Thoracic aorta (tissue), 2 donors: ENCODE results near the gene CCDC40. TPM values are rescaled to one million over a fixed set of nuclear protein-coding genes. Genes with fewer than 3 reads are reported as not detected.

Source experiments
- ATAC-seq: fragments of 150-250 bp; one replicate; pipeline ENCODE4 v1.8.0; 2017; ENCODE audit warnings: low read depth; ENCODE audit not compliant: insufficient number of reproducible peaks, low FRiP score
- DNase-seq: peaks from one replicate; pipeline ENCODE4 v3.0.0-alpha.2; 2020; ENCODE audit warnings: low spot score
- H3K27ac ChIP-seq, 2 donors: fragments of 200-600 bp; sonication (generic); 1 replicate in 1 of 2; 2 replicates in 1 of 2; pipeline ENCODE4 v1.5.1; 2016; ENCODE audit warnings: mild to moderate bottlenecking in 2 of 2, moderate library complexity in 2 of 2
- H3K27me3 ChIP-seq: fragments of 200-600 bp; sonication (generic); replicated peaks from 2 replicates; pipeline ENCODE4 v1.6.0; 2016; ENCODE audit warnings: mild to moderate bottlenecking; ENCODE audit not compliant: insufficient read depth
- H3K36me3 ChIP-seq: fragments of 200-600 bp; sonication (generic); one replicate; pipeline ENCODE4 v1.5.1; 2016
- H3K4me1 ChIP-seq, 2 donors: fragments of 200-600 bp; sonication (generic); 1 replicate in 1 of 2; 2 replicates in 1 of 2; pipeline versions ENCODE4 v1.5.1 to v1.6.0; 2016; ENCODE audit warnings: low read depth in 2 of 2, mild to moderate bottlenecking in 1 of 2; ENCODE audit not compliant: control insufficient read depth in 1 of 2
- H3K4me3 ChIP-seq: fragments of 200-600 bp; sonication (generic); 2 replicates; pipeline ENCODE4 v1.5.1; 2016; ENCODE audit warnings: mild to moderate bottlenecking
- H3K9me3 ChIP-seq: fragments of 200-600 bp; sonication (generic); 2 replicates; pipeline ENCODE4 v1.5.1; 2016
- CTCF ChIP-seq: fragments of 200-600 bp; sonication (generic); IDR thresholded peaks from one replicate; pipeline ENCODE4 v1.5.1; 2019; ENCODE audit warnings: antibody characterized with exemption
- total RNA-seq, 2 donors: library from RNA; depleted of rRNA; stranded (reverse); fragments of >200 nt; gene quantifications; one replicate each; pipeline versions ENCODE4 v1.1.0 to v1.2.3, GENCODE V29; 2016

The CCDC40 gene
- total RNA-seq, 2 donors from 2014 or later, result 4.4 to 6.5 TPM

- no peak for DNase-seq
- peaks cover 11 to 12% of the 10 kb centered on the region in 2 donors for H3K4me1 ChIP-seq
These were observed 40.7 kb upstream of the CCDC40 start for GRCh38 chr17:79995696-79996095.

GRCh38 chr17:79996291-79996690, 40.2 kb upstream of the CCDC40 start:
- Histone ChIP-seq H3K4me1 (peaks cover 11 to 12% of the 10 kb centered on the region in 2 donors), H3K27me3 (no peaks in the 10 kb centered on the region), H3K27ac (no peak overlapping the region), H3K36me3 (no peaks in the 10 kb centered on the region), H3K9me3 (no peaks in the 10 kb centered on the region), H3K4me3 (no peak overlapping the region)
- DNase-seq (no peak), ATAC-seq (no peak)
- no peak for TF ChIP-seq CTCF

More at GRCh38 chr17:79995696-79996095, 40.7 kb upstream of the CCDC40 start:
- H3K27ac ChIP-seq, result no peak overlapping the region
- no peak for ATAC-seq
- H3K9me3 ChIP-seq, result no peaks in the 10 kb centered on the region
- H3K36me3 ChIP-seq, result no peaks in the 10 kb centered on the region
- no peak overlapping the region for H3K4me3 ChIP-seq
- no peaks in the 10 kb centered on the region for H3K27me3 ChIP-seq
- TF ChIP-seq CTCF, result no peak

GRCh38 chr17:79997011-79997660, 39.3 kb upstream of the CCDC40 start:
- Histone ChIP-seq H3K36me3 (no peaks in the 10 kb centered on the region), H3K4me1 (peaks cover 6 to 7% of the 10 kb centered on the region in 2 donors), H3K27ac (no peak overlapping the region), H3K27me3 (no peaks in the 10 kb centered on the region), H3K9me3 (no peaks in the 10 kb centered on the region), H3K4me3 (no peak overlapping the region)
- no peak for TF ChIP-seq CTCF
- ATAC-seq (no peak), DNase-seq (no peak)

- Histone ChIP-seq H3K9me3 (no peaks in the 10 kb centered on the region), H3K36me3 (no peaks in the 10 kb centered on the region), H3K27ac (no peak overlapping the region), H3K4me1 (no peaks in the 10 kb centered on the region), H3K4me3 (no peak overlapping the region), H3K27me3 (no peaks in the 10 kb centered on the region)
- no peak for ATAC-seq
- TF ChIP-seq CTCF, result no peak
- no peak for DNase-seq
These were observed 36.3 kb upstream of the CCDC40 start for GRCh38 chr17:80000136-80000535.

- no peaks in the 10 kb centered on the region for H3K36me3 ChIP-seq
These were observed 35.3 kb upstream of the CCDC40 start for GRCh38 chr17:80000981-80001775.

More at GRCh38 chr17:80000981-80001775, 35.3 kb upstream of the CCDC40 start:
- no peak overlapping the region for H3K4me3 ChIP-seq
- TF ChIP-seq CTCF, result no peak
- H3K4me1 ChIP-seq, result no peaks in the 10 kb centered on the region
- ATAC-seq (no peak), DNase-seq (no peak)
- no peaks in the 10 kb centered on the region for H3K9me3 ChIP-seq
- no peak overlapping the region for H3K27ac ChIP-seq
- no peaks in the 10 kb centered on the region for H3K27me3 ChIP-seq
